ENCODE results near the gene FAM117A. TPM values are rescaled to one million over a fixed set of nuclear protein-coding genes. Genes with fewer than 3 reads are reported as not detected.

The FAM117A gene
- total and polyA plus RNA-seq, 10 of the 15 experiments (the other 5 are each of a cell fraction or from before 2014, with no cell fraction given) = 2.1 to 29.6 (median 20.0) TPM

GRCh38 chr17:49729069-49729468 is 34.9 kb downstream of the FAM117A start (continued):
- TF ChIP-seq SIN3A (IDR thresholded peaks at IDR 0.05; ENCODE audit: low read depth, low read length) = no peak
- no peak for TF ChIP-seq HCFC1 (IDR thresholded peaks at IDR 0.05; ENCODE audit: low read length)
- TF ChIP-seq SMARCA5 (IDR thresholded peaks at IDR 0.05) = no peak

DNA sequence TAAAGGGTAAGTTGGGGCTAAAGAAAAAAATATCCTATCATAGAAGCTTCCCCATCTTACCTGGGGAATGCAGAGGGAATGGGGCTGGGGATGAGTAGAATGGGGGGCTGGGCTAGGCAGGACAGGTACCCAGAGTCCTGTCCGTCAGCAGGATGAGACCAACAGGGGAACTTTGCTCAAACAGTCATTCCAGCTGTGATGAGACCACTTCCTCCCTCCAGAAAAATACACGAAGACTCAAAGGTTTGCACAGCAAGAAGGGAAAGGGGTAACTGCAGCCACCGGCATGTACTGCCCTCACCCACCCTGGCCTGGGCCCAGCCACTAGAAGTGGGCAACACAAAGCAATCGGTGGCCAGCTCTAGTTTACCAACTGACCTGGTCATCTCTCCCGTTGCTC is 35.5 kb downstream of the FAM117A start:
- FAIRE-seq (no peak), DNase-seq (ENCODE audit: low read depth, low spot score) (no peak), ATAC-seq (no peak)
- H3K4me3 ChIP-seq = no peak overlapping the region
- POLR2A ChIA-PET = interaction anchor here (0.6 to 0.9 kb wide), 4 partner anchors 12 to 34 kb away, joined by 3 to 4 read pairs (median 3); no protein-coding TSS in a partner anchor
- peaks cover 0 to 8% of the 10 kb centered on the region in 2 experiments; a peak in 3 of 4 replicates for H3K36me3 ChIP-seq (ENCODE audit: control insufficient read depth in 2 of 2, insufficient read depth in 2 of 2, low read length in 1 of 2)
- intact Hi-C loops (cut with micrococcal nuclease; ENCODE audit: unreplicated experiment) = no loop called here
- no peaks in the 10 kb centered on the region for H3K79me2 ChIP-seq (ENCODE audit: control insufficient read depth, insufficient read depth, low read length)
- no TSS peak for BruUV-seq (replicated peaks)
- H4K20me1 ChIP-seq (ENCODE audit: control insufficient read depth, insufficient read depth) = no peaks in the 10 kb centered on the region; the same call in 1 of the 2 replicates
- TF ChIP-seq RUNX3 (IDR thresholded peaks at IDR 0.05; ENCODE audit: low read length) (0 out of 2 replicates have a peak, but pooled peaks have one; percentile 5), NFXL1 (IDR thresholded peaks at IDR 0.05; ENCODE audit: borderline replicate concordance) (no peak)
- H3K27me3 ChIP-seq (replicated peaks in 1 of 2; ENCODE audit: control insufficient read depth in 2 of 2, insufficient read depth in 2 of 2, low read length in 1 of 2) = no peaks in the 10 kb centered on the region
- H3K9ac ChIP-seq (ENCODE audit: control insufficient read depth, insufficient read depth, low read length) = no peak overlapping the region
- no peak overlapping the region for H3K4me2 ChIP-seq (ENCODE audit: control insufficient read depth, insufficient read depth)
- in situ Hi-C loops (cut with MboI) = no loop called here
- H3K4me1 ChIP-seq (ENCODE audit: control insufficient read depth, insufficient read depth, low read length) = peaks cover 5% of the 10 kb centered on the region
- H3K9me3 ChIP-seq (replicated peaks; ENCODE audit: control insufficient read depth, insufficient read depth, low read length) = no peaks in the 10 kb centered on the region; the same call in 2 of the 3 replicates
- CTCF ChIA-PET = interaction anchor here (0.6 kb wide), 1 partner anchor 328 kb away, joined by 3 read pairs; no protein-coding TSS in a partner anchor
- no peak overlapping the region for H3K27ac ChIP-seq (ENCODE audit: control insufficient read depth, insufficient read depth)
- H2AFZ ChIP-seq (ENCODE audit: control insufficient read depth, low read depth, low read length) = no peak overlapping the region
- WGBS (ENCODE audit: insufficient coverage, insufficient replicate concordance, low lambda C conversion rate, missing lambda C conversion rate) = 83% methylated on average over 5 of the region's 5 CpGs
- SMC1A ChIA-PET (ENCODE audit: uncharacterized antibody, unreplicated experiment) = interaction anchor here (1.3 to 1.6 kb wide), 2 partner anchors 8 to 18 kb away, joined by 3 to 4 read pairs; no protein-coding TSS in a partner anchor
- RAD21 ChIA-PET (ENCODE audit: unreplicated experiment) = interaction anchor here (0.6 kb wide), 1 partner anchor 33 kb away, joined by 3 read pairs; no protein-coding TSS in a partner anchor

- POLR2A ChIA-PET = no interaction called here
- FAIRE-seq = no peak
- Histone ChIP-seq H3K27me3 (replicated peaks in 1 of 2; ENCODE audit: control insufficient read depth in 2 of 2, insufficient read depth in 2 of 2, low read length in 1 of 2) (no peaks in the 10 kb centered on the region), H2AFZ (ENCODE audit: control insufficient read depth, low read depth, low read length) (no peak overlapping the region), H3K4me2 (ENCODE audit: control insufficient read depth, insufficient read depth) (no peak overlapping the region), H3K4me1 (ENCODE audit: control insufficient read depth, insufficient read depth, low read length) (peaks cover 5% of the 10 kb centered on the region), H3K36me3 (ENCODE audit: control insufficient read depth in 2 of 2, insufficient read depth in 2 of 2, low read length in 1 of 2) (peaks cover 0 to 12% of the 10 kb centered on the region in 2 experiments; a peak in 2 of 4 replicates), H3K4me3 (no peak overlapping the region), H4K20me1 (ENCODE audit: control insufficient read depth, insufficient read depth) (no peaks in the 10 kb centered on the region; the same call in 1 of the 2 replicates), H3K27ac (ENCODE audit: control insufficient read depth, insufficient read depth) (no peak overlapping the region), H3K79me2 (ENCODE audit: control insufficient read depth, insufficient read depth, low read length) (no peaks in the 10 kb centered on the region), H3K9ac (ENCODE audit: control insufficient read depth, insufficient read depth, low read length) (no peak overlapping the region), H3K9me3 (replicated peaks; ENCODE audit: control insufficient read depth, insufficient read depth, low read length) (no peaks in the 10 kb centered on the region; the same call in 2 of the 3 replicates)
- intact Hi-C loops (cut with micrococcal nuclease; ENCODE audit: unreplicated experiment) = no loop called here
- in situ Hi-C loops (cut with MboI) = no loop called here
- RAD21 ChIA-PET (ENCODE audit: unreplicated experiment) = interaction anchor here (1.5 kb wide), 1 partner anchor 52 kb away, joined by 3 read pairs; no protein-coding TSS in a partner anchor
- CTCF ChIA-PET = interaction anchor here (0.7 to 1.8 kb wide), 2 partner anchors 24 to 52 kb away, joined by 3 to 5 read pairs; no protein-coding TSS in a partner anchor
- 81% methylated on average over 4 of the region's 4 CpGs for WGBS (ENCODE audit: insufficient coverage, insufficient replicate concordance, low lambda C conversion rate, missing lambda C conversion rate)
- ATAC-seq = no peak
- no peak for DNase-seq (ENCODE audit: low read depth, low spot score)
- TF ChIP-seq ZNF384 (IDR thresholded peaks at IDR 0.05; ENCODE audit: borderline replicate concordance, low read depth, low read length) = no peak
- TF ChIP-seq BRCA1 (IDR thresholded peaks at IDR 0.05; ENCODE audit: low read depth, low read length) = no peak
- SMC1A ChIA-PET (ENCODE audit: uncharacterized antibody, unreplicated experiment) = interaction anchor here (0.6 to 1.0 kb wide), 2 partner anchors 14 to 21 kb away, joined by 3 read pairs; no protein-coding TSS in a partner anchor
- no TSS peak for BruUV-seq (replicated peaks)
These were observed 36.6 kb downstream of the FAM117A start for GRCh38 chr17:49727380-49727779.

Data from GM12878 (cell line).